ENCODE measurements around the gene CDKL1. TPM values are rescaled to one million over a fixed set of nuclear protein-coding genes. Genes with fewer than 3 reads are reported as not detected.

The CDKL1 gene
- total RNA-seq, 4 donors from 2014 or later, result 8.2 to 22.5 (median 9.5) TPM

GRCh38 chr14:50348933-50349332 is 47.7 kb downstream of the CDKL1 start:
- Histone ChIP-seq H3K27ac (peak overlapping the region in 1 of 4 donors; percentile 8), H3K4me3 (no peak overlapping the region), H3K4me1 (peaks cover 0 to 50% (median 15%) of the 10 kb centered on the region in 4 donors), H3K36me3 (no peaks in the 10 kb centered on the region), H3K9me3 (no peaks in the 10 kb centered on the region), H3K27me3 (no peaks in the 10 kb centered on the region)
- no peak for DNase-seq (ENCODE audit: low spot score in 2 of 2)
- TF ChIP-seq EP300 (IDR thresholded peaks at IDR 0.05), result no peak
- no peak for TF ChIP-seq CTCF (IDR thresholded peaks at IDR 0.05)

DNA sequence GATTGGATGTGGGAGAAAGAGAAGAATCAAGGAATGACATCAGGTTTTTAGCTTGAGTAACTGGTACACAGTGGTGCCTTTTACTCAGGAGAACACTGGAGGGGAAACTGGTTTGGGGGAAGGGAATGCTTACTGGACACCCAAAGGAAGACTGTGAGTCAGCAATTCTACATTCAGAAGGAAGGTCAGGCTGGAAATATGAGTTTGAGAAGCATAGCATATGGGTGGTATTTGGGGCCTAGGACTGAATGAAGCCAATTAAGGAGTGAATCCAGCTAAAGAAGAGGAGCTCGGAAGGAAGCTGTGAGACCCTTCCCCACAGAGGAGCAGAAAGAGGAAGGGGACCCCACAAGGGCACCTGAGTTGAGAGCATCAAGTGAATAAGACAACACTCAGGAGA is 49.2 kb downstream of the CDKL1 start:
- Histone ChIP-seq H3K4me1 (peaks cover 0 to 58% (median 23%) of the 10 kb centered on the region in 4 donors), H3K27me3 (no peaks in the 10 kb centered on the region), H3K9me3 (no peaks in the 10 kb centered on the region), H3K4me3 (no peak overlapping the region), H3K36me3 (no peaks in the 10 kb centered on the region), H3K27ac (peak overlapping the region in 2 of 4 donors; percentile 41 to 43)
- WGBS, 2 donors, result 0 to 86% methylated on average over 1 of the region's 1 CpG
- no peak for DNase-seq (ENCODE audit: low spot score in 2 of 2)
- TF ChIP-seq POLR2A (IDR thresholded peaks at IDR 0.05), result no peak
- no peak for TF ChIP-seq EP300 (IDR thresholded peaks at IDR 0.05)
- TF ChIP-seq CTCF (IDR thresholded peaks at IDR 0.05), result no peak

GRCh38 chr14:50345846-50346422 is 50.7 kb downstream of the CDKL1 start:
- TF ChIP-seq CTCF (IDR thresholded peaks at IDR 0.05) (no peak), POLR2A (IDR thresholded peaks at IDR 0.05) (no peak), EP300 (IDR thresholded peaks at IDR 0.05) (no peak)
- DNase-seq (ENCODE audit: low spot score in 2 of 2), result no peak
- Histone ChIP-seq H3K4me3 (no peak overlapping the region), H3K27me3 (no peaks in the 10 kb centered on the region), H3K27ac (peak overlapping the region in 2 of 4 donors; percentile 32 to 76), H3K36me3 (no peaks in the 10 kb centered on the region), H3K4me1 (peaks cover 0 to 56% (median 19%) of the 10 kb centered on the region in 4 donors), H3K9me3 (no peaks in the 10 kb centered on the region)
- WGBS, 2 donors, result 33 to 37% methylated on average over 6 of the region's 6 CpGs

GRCh38 chr14:50344876-50345563 is 51.7 kb downstream of the CDKL1 start:
- TF ChIP-seq CTCF (IDR thresholded peaks at IDR 0.05) (no peak), POLR2A (IDR thresholded peaks at IDR 0.05) (no peak), EP300 (IDR thresholded peaks at IDR 0.05) (no peak)

GRCh38 chr14:50344116-50344775 is 52.4 kb downstream of the CDKL1 start:
- DNase-seq (ENCODE audit: low spot score in 2 of 2), result no peak
- WGBS, 2 donors, result 97% methylated on average over 7 of the region's 7 CpGs
- peaks cover 0 to 53% (median 19%) of the 10 kb centered on the region in 4 donors for H3K4me1 ChIP-seq
- no peaks in the 10 kb centered on the region for H3K9me3 ChIP-seq
- no peak for TF ChIP-seq CTCF (IDR thresholded peaks at IDR 0.05)
- TF ChIP-seq EP300 (IDR thresholded peaks at IDR 0.05), result no peak
- TF ChIP-seq POLR2A (IDR thresholded peaks at IDR 0.05), result no peak
- no peak overlapping the region for H3K4me3 ChIP-seq
- H3K27me3 ChIP-seq, result no peaks in the 10 kb centered on the region
- H3K27ac ChIP-seq, result peak overlapping the region in 2 of 4 donors; percentile 27 to 76
- H3K36me3 ChIP-seq, result no peaks in the 10 kb centered on the region

More at GRCh38 chr14:50344876-50345563, 51.7 kb downstream of the CDKL1 start:
- Histone ChIP-seq H3K4me1 (peaks cover 0 to 53% (median 19%) of the 10 kb centered on the region in 4 donors), H3K36me3 (no peaks in the 10 kb centered on the region), H3K4me3 (no peak overlapping the region), H3K27ac (peak overlapping the region in 2 of 4 donors; percentile 32 to 76), H3K9me3 (no peaks in the 10 kb centered on the region), H3K27me3 (no peaks in the 10 kb centered on the region)
- DNase-seq (ENCODE audit: low spot score in 2 of 2), result no peak
- WGBS, 2 donors, result 45 to 59% methylated on average over 4 of the region's 4 CpGs
